Measurements from ENCODE around the gene PTMS. TPM values are rescaled to one million over a fixed set of nuclear protein-coding genes. Genes with fewer than 3 reads are reported as not detected.

PTMS gene
- total and polyA plus RNA-seq, 9 of the 15 experiments (the other 6 are each of a cell fraction or from before 2014, with no cell fraction given), result 5.1 to 287 (median 78.5) TPM

GRCh38 chr12:6771091-6771495, 4.9 kb downstream of the PTMS start:
- no peak overlapping the region for H3K4me3 ChIP-seq
- H3K27ac ChIP-seq (ENCODE audit: extremely low read depth, low read depth, low read length), result no peak overlapping the region; the same call in 2 of the 3 replicates
- H3K9me1 ChIP-seq (ENCODE audit: control insufficient read depth, insufficient read depth, low read length), result no peaks in the 10 kb centered on the region
- in situ Hi-C loops (cut with MboI), result no loop called here
- H3K4me2 ChIP-seq (ENCODE audit: insufficient read depth, low read length), result no peak overlapping the region
- peaks cover 32% of the 10 kb centered on the region; the same call in 2 of the 3 replicates for H3K36me3 ChIP-seq (ENCODE audit: control insufficient read depth, insufficient read depth, low read length)
- peaks cover 10 to 35% of the 10 kb centered on the region in 2 experiments; a peak in 4 of 5 replicates for H3K4me1 ChIP-seq (replicated peaks in 1 of 2; ENCODE audit: control insufficient read depth in 2 of 2, insufficient read depth in 2 of 2, low read length in 2 of 2)
- WGBS (ENCODE audit: insufficient coverage, low coverage, missing lambda C conversion rate), result 91% methylated on average over 3 of the region's 4 CpGs
- intact Hi-C loops (cut with micrococcal nuclease), result no loop called here
- TF ChIP-seq ZNF23 (CRISPR knock-in tag; IDR thresholded peaks at IDR 0.05) (no peak), ZNF263 (CRISPR knock-in tag; IDR thresholded peaks at IDR 0.05; ENCODE audit: borderline replicate concordance) (no peak), SPI1 (IDR thresholded peaks at IDR 0.05; ENCODE audit: borderline replicate concordance, low read depth, low read length) (peak; percentile 64; the same call in 1 of the 2 replicates), MYNN (IDR thresholded peaks at IDR 0.05) (peak; percentile 15; the same call in 1 of the 2 replicates), MYNN (CRISPR knock-in tag; IDR thresholded peaks at IDR 0.05) (no peak)
- DNase-seq (ENCODE audit: extremely low read depth in 1 of 4, low spot score in 3 of 4) (no peak), ATAC-seq (no peak), FAIRE-seq (no peak)
- POLR2A ChIA-PET, result interaction anchor here (0.8 to 1.3 kb wide), 3 partner anchors 11 to 18 kb away, joined by 3 to 5 read pairs (median 4); partner anchors contain the start of gene MLF2
- H3K9ac ChIP-seq (ENCODE audit: insufficient read depth in 1 of 2, low read depth in 2 of 2, low read length in 2 of 2), result 0 out of 4 replicates have a peak overlapping the region, but pooled peaks of 1 of the 2 experiments have one; percentile 58
- H4K20me1 ChIP-seq (replicated peaks; ENCODE audit: control insufficient read depth, insufficient read depth, low read length), result no peaks in the 10 kb centered on the region
- H2AFZ ChIP-seq (ENCODE audit: low read depth, low read length), result no peak overlapping the region
- no peaks in the 10 kb centered on the region for H3K9me3 ChIP-seq (replicated peaks; ENCODE audit: control insufficient read depth, insufficient read depth, low read depth, low read length)
- no TSS peak for BruUV-seq (replicated peaks)
- no peaks in the 10 kb centered on the region; a peak in 1 of 5 replicates for H3K27me3 ChIP-seq (ENCODE audit: control insufficient read depth in 2 of 2, insufficient read depth in 2 of 2, low read length in 2 of 2)
- CTCF ChIA-PET (ENCODE audit: low intra/inter-chr PET ratio), result interaction anchor here (0.7 kb wide), 1 partner anchor 19 kb away, joined by 3 read pairs; no protein-coding TSS in a partner anchor
- peaks cover 27% of the 10 kb centered on the region for H3K79me2 ChIP-seq (ENCODE audit: control insufficient read depth, insufficient read depth, low read length)

Measured in K562 (cell line).